K562 (cell line): ENCODE data around the gene MEF2C. TPM values are rescaled to one million over a fixed set of nuclear protein-coding genes. Genes with fewer than 3 reads are reported as not detected.

Source experiments
- ATAC-seq: fragments of 200-7000 bp; cut with Tn5 transposase; 3 replicates; pipeline ENCODE4 v1.9.1; 2020; ENCODE audit warnings: moderate library complexity
- BruUV-seq: library from RNA; stranded (reverse); fragments of 400-500 nt; replicated peaks from 2 replicates; lab custom pipeline; 2021; lab: Mats Ljungman, UMichigan
- CTCF ChIA-PET: fragments of 300-600 bp; formaldehyde crosslinking; extraction: SDS; loops from one replicate; lab custom pipeline; 2021; ENCODE audit warnings: low intra/inter-chr PET ratio; lab: Yijun Ruan, JAX
- POLR2A ChIA-PET: fragments of 300-600, 350-650 bp; sonication (Branson Sonifier 250); formaldehyde crosslinking; extraction: SDS; loops from one replicate; lab custom pipeline; 2021; ENCODE audit warnings: antibody characterized with exemption, inconsistent platforms; lab: Yijun Ruan, JAX
- DNase-seq, 4 experiments: peaks; one replicate each; pipeline versions ENCODE4 v3.0.0 to v3.0.0-alpha.2; 2011 to 2018; ENCODE audit warnings: low spot score in 3 of 4, mixed read lengths in 3 of 4; ENCODE audit errors: extremely low read depth in 1 of 4
- FAIRE-seq: peaks from 2 replicates; lab custom pipeline; 2011; peaks lifted over from hg19 to GRCh38; lab: Jason Lieb, UNC
- H2AFZ ChIP-seq: 2 replicates; pipeline ENCODE4 v1.6.0; 2011; ENCODE audit warnings: low read depth, low read length, control low read depth, inconsistent platforms
- H3K27ac ChIP-seq: fragments of 200-600 bp; 3 replicates; pipeline ENCODE4 v1.8.0; 2011; ENCODE audit warnings: low read depth, mild to moderate bottlenecking, control low read depth, inconsistent platforms, low read length, moderate library complexity, mixed read lengths; ENCODE audit errors: extremely low read depth
- H3K27me3 ChIP-seq, 2 experiments: fragments of 300-600 bp in 1 of 2; 2 replicates in 1 of 2; 3 replicates in 1 of 2; pipeline versions ENCODE4 v1.6.0 to v1.8.0; 2011; ENCODE audit warnings: inconsistent platforms in 2 of 2, low read length in 2 of 2, mild to moderate bottlenecking in 1 of 2, mixed read lengths in 1 of 2, moderate library complexity in 1 of 2; ENCODE audit not compliant: control insufficient read depth in 2 of 2, insufficient read depth in 2 of 2
- H3K36me3 ChIP-seq: fragments of 300-600 bp; 3 replicates; pipeline ENCODE4 v1.8.0; 2011; ENCODE audit warnings: mild to moderate bottlenecking, low read length, inconsistent platforms; ENCODE audit not compliant: control insufficient read depth, insufficient read depth
- H3K4me1 ChIP-seq, 2 experiments: fragments of 200-600 bp in 1 of 2; replicated peaks in 1 of 2; 2 replicates in 1 of 2; 3 replicates in 1 of 2; pipeline versions ENCODE4 v1.5.1 to v1.8.0; 2011; ENCODE audit warnings: inconsistent platforms in 2 of 2, low read length in 2 of 2, mild to moderate bottlenecking in 1 of 2, mixed read lengths in 1 of 2, moderate library complexity in 1 of 2; ENCODE audit not compliant: control insufficient read depth in 2 of 2, insufficient read depth in 2 of 2
- H3K4me2 ChIP-seq: 2 replicates; pipeline ENCODE4 v1.6.1; 2011; ENCODE audit warnings: low read length, control low read depth, inconsistent platforms, mixed read lengths; ENCODE audit not compliant: insufficient read depth
- H3K4me3 ChIP-seq: fragments of 200-600 bp; sonication (generic), shearing (Covaris generic); 2 replicates; pipeline ENCODE4 v1.5.1; 2016; ENCODE audit warnings: control low read depth, inconsistent platforms
- H3K79me2 ChIP-seq: fragments of 200-600 bp; 3 replicates; pipeline ENCODE4 v1.8.0; 2011; ENCODE audit warnings: low read length, inconsistent platforms; ENCODE audit not compliant: control insufficient read depth, insufficient read depth
- H3K9ac ChIP-seq, 2 experiments: 2 replicates each; pipeline versions ENCODE4 v1.6.0 to v1.6.1; 2011; ENCODE audit warnings: low read depth in 2 of 2, low read length in 2 of 2, control low read depth in 1 of 2, inconsistent platforms in 1 of 2, mild to moderate bottlenecking in 1 of 2, mixed read lengths in 1 of 2; ENCODE audit not compliant: insufficient read depth in 1 of 2
- H3K9me1 ChIP-seq: one replicate; pipeline ENCODE4 v1.6.0; 2011; ENCODE audit warnings: inconsistent platforms, mild to moderate bottlenecking, low read length, moderate library complexity; ENCODE audit not compliant: control insufficient read depth, insufficient read depth
- H3K9me3 ChIP-seq: replicated peaks from 2 replicates; pipeline ENCODE4 v1.5.1; 2011; ENCODE audit warnings: low read depth, low read length, inconsistent platforms; ENCODE audit not compliant: control insufficient read depth, insufficient read depth
- H4K20me1 ChIP-seq: replicated peaks from 2 replicates; pipeline ENCODE4 v1.6.1; 2011; ENCODE audit warnings: low read length, inconsistent platforms, mixed read lengths; ENCODE audit not compliant: control insufficient read depth, insufficient read depth
- ADNP ChIP-seq: fragments of 200-800 bp; sonication (Bioruptor generic); IDR thresholded peaks from 2 replicates; pipeline ENCODE4 v1.6.1; 2016; ENCODE audit warnings: missing genetic modification characterization, missing compliant biosample characterization
- AFF4 ChIP-seq: sonication (generic); formaldehyde crosslinking; IDR thresholded peaks from 2 replicates; pipeline ENCODE4 v1.8.0; 2023; ENCODE audit warnings: mild to moderate bottlenecking, missing genetic modification reagents
- ARNT ChIP-seq, 2 experiments: fragments of 450-650 bp; IDR thresholded peaks; 2 replicates each; pipeline ENCODE4 v1.6.1; 2016; ENCODE audit warnings: mild to moderate bottlenecking in 1 of 2
- ASH1L ChIP-seq: fragments of 450-650 bp; IDR thresholded peaks from 2 replicates; pipeline ENCODE4 v1.6.1; 2018; ENCODE audit warnings: borderline replicate concordance, mild to moderate bottlenecking, low read depth; ENCODE audit not compliant: partially characterized antibody
- ATF3 ChIP-seq, 2 experiments: fragments of 450-650 bp in 1 of 2; sonication (generic) in 1 of 2; formaldehyde crosslinking in 1 of 2; IDR thresholded peaks in 1 of 2; conservative IDR thresholded peaks in 1 of 2; 2 replicates each; pipeline versions ENCODE4 v1.6.1 to v1.8.1; 2016 to 2023; ENCODE audit warnings: mild to moderate bottlenecking in 2 of 2, moderate library complexity in 2 of 2, inconsistent platforms in 1 of 2, missing genetic modification reagents in 1 of 2
- BCL6 ChIP-seq: fragments of 250-450 bp; sonication (Bioruptor Pico); IDR thresholded peaks from 2 replicates; pipeline ENCODE4 v1.4.0; 2020
- DMBX1 ChIP-seq: fragments of 250-450 bp; sonication (Bioruptor Pico); IDR thresholded peaks from 2 replicates; pipeline ENCODE4 v1.8.0; 2022; ENCODE audit warnings: inconsistent platforms, mild to moderate bottlenecking, moderate library complexity, borderline replicate concordance
- GATAD2A ChIP-seq: fragments of 450-650 bp; IDR thresholded peaks from 2 replicates; pipeline ENCODE4 v1.6.1; 2017
- ILK ChIP-seq: fragments of 450-650 bp; IDR thresholded peaks from 2 replicates; pipeline ENCODE4 v1.6.1; 2016; ENCODE audit warnings: missing genetic modification characterization, low read depth, mild to moderate bottlenecking, missing compliant biosample characterization, moderate library complexity, borderline replicate concordance
- RBM39 ChIP-seq: fragments of 200-400 bp; formaldehyde crosslinking; optimal IDR thresholded peaks from 2 replicates; pipeline ENCODE3; 2018; ENCODE audit warnings: low read depth, low read length
- SREBF2 ChIP-seq: sonication (generic); formaldehyde crosslinking; IDR thresholded peaks from 2 replicates; pipeline ENCODE4 v1.4.0; 2020; ENCODE audit warnings: mild to moderate bottlenecking, missing genetic modification reagents
- TAF1 ChIP-seq: IDR thresholded peaks from 2 replicates; pipeline ENCODE4 v1.6.1; 2011; ENCODE audit warnings: mild to moderate bottlenecking, low read length, moderate library complexity; ENCODE audit not compliant: insufficient read depth, control insufficient read depth, severe bottlenecking; ENCODE audit errors: extremely low read depth
- TRIM25 ChIP-seq: fragments of 450-650 bp; IDR thresholded peaks from 2 replicates; pipeline ENCODE4 v1.7.0; 2016; ENCODE audit warnings: borderline replicate concordance
- XRCC4 ChIP-seq: IDR thresholded peaks from one replicate; pipeline ENCODE4 v1.6.1; 2011; ENCODE audit not compliant: insufficient read depth, insufficient read length; ENCODE audit errors: extremely low read depth
- ZNF431 ChIP-seq: sonication (generic); formaldehyde crosslinking; IDR thresholded peaks from 2 replicates; pipeline ENCODE4 v1.8.0; 2022; ENCODE audit warnings: mild to moderate bottlenecking, missing genetic modification reagents
- WGBS: fragments of 100-300 bp; shearing (Covaris generic); methylation state at CpG from one replicate; pipeline ENCODE4 v1.1.6; 2016; ENCODE audit warnings: low coverage, mixed read lengths; ENCODE audit not compliant: insufficient coverage; ENCODE audit errors: missing lambda C conversion rate; 5-methylcytosine and 5-hydroxymethylcytosine counted together
- in situ Hi-C: fragments of 300-500 bp; cut with MboI; formaldehyde crosslinking; loops from 4 replicates; pipeline ENCODE4 v1.15.0; 2018; ENCODE audit warnings: inconsistent platforms, mixed read lengths
- intact Hi-C: fragments of 100-400 bp; cut with micrococcal nuclease; formaldehyde crosslinking; loops from 2 replicates; pipeline ENCODE4 v1.14.2; 2022
- polyA plus RNA-seq, 8 experiments: library from polyadenylated mRNA; depleted of rRNA in 4 of 8; stranded (reverse) in 5 of 8; unstranded in 3 of 8; fragments of >200 nt; fragmentation: Nextera tagmentation in 2 of 8; fragmentation: Illumina TruSeq in 1 of 8; extraction: Ambion mirVana in 2 of 8; extraction: Trizol in 1 of 8; gene quantifications; 2 replicates each; pipeline versions ENCODE4 v1.2.1 to v1.2.3, GENCODE V29; 2011 to 2014; ENCODE audit warnings: inconsistent platforms in 1 of 8, missing spikeins in 1 of 8
- total RNA-seq, 7 experiments: library from RNA; depleted of rRNA in 6 of 7; stranded (reverse); fragments of >200 nt in 6 of 7; fragmentation: Illumina TruSeq in 2 of 7; extraction: Trizol in 2 of 7; gene quantifications; 2 replicates each; pipeline versions ENCODE4 v1.2.1 to v1.2.3, GENCODE V29; 2011 to 2021; ENCODE audit warnings: low replicate concordance in 1 of 7

The MEF2C gene
- total and polyA plus RNA-seq, 9 of the 15 experiments (the other 6 are each of a cell fraction or from before 2014, with no cell fraction given): 25.1 to 67.8 (median 58.3) TPM

GRCh38 chr5:88772047-88772446 lies 110.9 kb downstream of the MEF2C start:
- ChIA-PET CTCF (no interaction called here), POLR2A (no interaction called here)
- Histone ChIP-seq H3K27ac (no peak overlapping the region), H3K9me3 (no peaks in the 10 kb centered on the region), H3K9ac (no peak overlapping the region), H2AFZ (no peak overlapping the region), H3K9me1 (no peaks in the 10 kb centered on the region), H3K4me3 (no peak overlapping the region), H4K20me1 (no peaks in the 10 kb centered on the region; the same call in 1 of the 2 replicates), H3K4me2 (no peak overlapping the region), H3K27me3 (no peaks in the 10 kb centered on the region), H3K79me2 (0 out of 3 replicates have a peak, but pooled peaks cover under 1% of the 10 kb centered on the region), H3K4me1 (no peaks in the 10 kb centered on the region), H3K36me3 (peaks cover 25% of the 10 kb centered on the region)
- intact Hi-C loops (no loop called here), in situ Hi-C loops (no loop called here)
- 75% methylated on average over 3 of the region's 3 CpGs for WGBS
- FAIRE-seq (no peak), ATAC-seq (no peak), DNase-seq (no peak)
- no TSS peak for BruUV-seq
- TF ChIP-seq ATF3 (IDR thresholded peaks at IDR 0.05): no peak
- no peak for TF ChIP-seq ATF3 (CRISPR knock-in tag; conservative IDR thresholded peaks at IDR 0.05)
- TF ChIP-seq ARNT (IDR thresholded peaks at IDR 0.05): no peak
- TF ChIP-seq AFF4 (CRISPR knock-in tag): no peak
- no peak for TF ChIP-seq ZNF431 (CRISPR knock-in tag)
- no peak for TF ChIP-seq GATAD2A
- no peak for TF ChIP-seq ILK (tag)
- no peak for TF ChIP-seq TRIM25
- TF ChIP-seq XRCC4: no peak
- TF ChIP-seq SREBF2 (CRISPR knock-in tag): no peak
- no peak for TF ChIP-seq ADNP (tag)
- no peak for TF ChIP-seq TAF1
- TF ChIP-seq ASH1L: no peak
- no peak for TF ChIP-seq DMBX1
- no peak for TF ChIP-seq BCL6 (CRISPR knock-in tag)
- no peak for TF ChIP-seq RBM39
